Hindlimb muscle (tissue), 1 donor: ENCODE data around the gene DNAH3. TPM values are rescaled to one million over a fixed set of nuclear protein-coding genes. Genes with fewer than 3 reads are reported as not detected.

ENCODE experiments used
- DNase-seq: peaks from one replicate; pipeline ENCODE4 v3.0.0-alpha.2; 2013
- polyA plus RNA-seq: library from polyadenylated mRNA; unstranded; fragments of 120-200 nt; gene quantifications from one replicate; pipeline ENCODE4 v1.2.1, GENCODE V29; 2013; ENCODE audit not compliant: insufficient read length

Gene DNAH3
- polyA plus RNA-seq, 1 donor: 0.17 TPM

DNA sequence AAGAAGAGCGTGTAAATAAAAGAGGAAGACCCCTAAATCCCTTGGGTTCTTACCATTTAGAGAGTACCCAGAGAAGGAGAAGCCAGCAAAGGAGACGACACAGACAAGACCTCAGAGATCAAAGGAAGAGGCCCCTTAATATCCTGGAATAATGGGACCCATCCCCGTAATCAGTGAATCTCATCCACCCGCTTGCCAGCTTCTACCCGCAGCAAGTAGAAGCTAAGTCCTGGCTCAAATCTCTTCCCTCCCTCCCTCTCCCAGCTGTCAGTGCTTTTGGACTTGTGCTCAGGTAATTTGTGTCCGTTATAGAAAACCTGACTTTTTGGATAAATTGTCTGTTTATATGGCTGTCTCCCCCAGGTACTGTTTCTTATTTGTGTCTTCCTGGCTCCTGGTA is 248.2 kb downstream of the DNAH3 start:
- no peak for DNase-seq

DNA sequence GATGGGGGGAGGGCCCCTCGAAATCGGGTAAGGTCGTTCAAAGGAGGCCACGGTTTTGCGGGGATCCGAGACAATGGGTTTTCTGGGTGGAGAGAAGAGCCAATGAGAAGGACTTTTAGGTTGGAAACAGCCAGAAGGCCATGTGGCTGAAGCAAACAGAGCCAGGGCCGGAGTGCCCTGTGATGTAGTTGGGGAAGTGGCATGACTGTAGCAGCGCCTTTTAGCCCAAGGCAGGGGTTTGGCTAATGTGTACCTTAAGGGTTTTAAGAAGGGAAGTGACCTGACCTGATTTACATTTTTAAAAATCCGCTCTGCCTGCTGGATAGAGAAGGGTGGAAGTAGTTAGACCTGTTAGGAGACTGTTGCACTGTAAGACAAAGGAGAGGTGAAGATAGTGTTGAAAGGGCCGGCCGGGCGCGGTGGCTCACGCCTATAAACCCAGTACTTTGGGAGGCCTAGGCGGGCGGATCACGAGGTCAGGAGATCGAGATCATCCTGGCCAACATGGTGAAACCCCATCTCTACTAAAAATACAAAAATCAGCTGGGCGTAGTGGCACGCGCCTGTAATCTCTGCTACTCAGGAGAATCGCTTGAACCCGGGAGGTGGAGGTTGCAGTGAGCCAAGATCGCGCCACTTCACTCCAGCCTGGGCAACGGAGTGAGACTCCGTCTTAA is 249.1 kb downstream of the DNAH3 start:
- DNase-seq: peak; percentile 59

DNA sequence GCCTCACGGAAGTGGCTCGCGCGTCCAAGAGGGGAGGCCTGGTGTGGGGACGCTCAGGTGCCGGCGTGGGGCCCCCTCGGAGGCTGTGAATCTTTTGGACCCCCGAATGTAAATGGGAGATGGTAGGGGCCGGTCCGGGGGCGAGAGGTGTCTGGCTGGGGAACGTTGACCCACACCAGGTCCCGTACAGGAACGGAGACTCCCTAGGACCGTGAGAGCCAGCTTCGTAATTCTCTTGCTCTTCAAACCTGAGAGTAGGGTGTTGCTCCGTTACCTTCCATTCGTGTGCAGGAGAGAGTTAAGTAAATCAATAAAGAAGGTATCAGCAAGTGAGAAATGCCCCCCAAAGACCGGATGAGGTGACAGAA is 249.6 kb downstream of the DNAH3 start:
- no peak for DNase-seq

DNA sequence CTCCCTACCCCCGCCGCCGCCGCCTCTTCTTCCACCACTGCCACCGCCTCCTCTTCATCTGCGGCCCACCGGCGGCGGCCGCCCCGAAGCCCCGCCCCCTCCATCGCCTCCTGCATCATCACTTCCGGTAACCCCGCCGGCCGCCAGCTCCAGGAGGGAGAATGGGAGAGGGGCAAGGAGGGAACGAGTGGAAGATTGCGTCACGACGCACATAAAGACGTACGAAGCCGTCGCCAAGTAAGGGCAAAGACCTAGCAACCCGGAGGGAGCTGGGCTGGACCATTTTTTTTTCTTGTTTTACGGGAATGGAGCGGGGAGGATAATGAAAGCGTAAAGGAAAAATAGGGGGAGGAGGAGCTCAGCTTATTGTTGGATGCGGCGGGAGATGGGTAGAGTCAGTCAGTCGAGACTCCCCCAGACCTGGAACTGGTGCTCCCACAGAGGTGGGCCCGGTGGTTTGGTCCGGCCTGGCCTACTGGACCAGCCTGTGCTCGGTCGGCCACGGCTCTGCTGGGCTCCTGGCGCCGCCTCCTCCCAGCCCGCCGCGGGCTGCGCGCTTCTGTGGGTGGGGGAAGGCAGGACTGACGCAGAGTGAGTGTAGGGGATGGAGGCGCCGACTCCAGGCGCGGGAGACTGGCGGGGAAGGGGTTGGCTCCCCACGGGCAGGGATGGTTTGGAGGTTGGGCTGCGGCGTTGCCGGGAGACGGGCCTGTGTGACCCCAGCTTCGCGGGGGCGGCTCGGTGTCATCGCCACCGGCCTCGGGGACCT is 250.2 kb downstream of the DNAH3 start, which contains the start of the genes DCUN1D3 and LYRM1:
DCUN1D3 (minus strand) TSS at position 60 of the 769 bp plus-strand sequence. CDS start 37,820 bp downstream, outside the sequence.
LYRM1 (plus strand) TSS at position 473 of the 769 bp plus-strand sequence. CDS start 14,785 bp downstream, outside the sequence.
- DNase-seq: peak; percentile 99

DNA sequence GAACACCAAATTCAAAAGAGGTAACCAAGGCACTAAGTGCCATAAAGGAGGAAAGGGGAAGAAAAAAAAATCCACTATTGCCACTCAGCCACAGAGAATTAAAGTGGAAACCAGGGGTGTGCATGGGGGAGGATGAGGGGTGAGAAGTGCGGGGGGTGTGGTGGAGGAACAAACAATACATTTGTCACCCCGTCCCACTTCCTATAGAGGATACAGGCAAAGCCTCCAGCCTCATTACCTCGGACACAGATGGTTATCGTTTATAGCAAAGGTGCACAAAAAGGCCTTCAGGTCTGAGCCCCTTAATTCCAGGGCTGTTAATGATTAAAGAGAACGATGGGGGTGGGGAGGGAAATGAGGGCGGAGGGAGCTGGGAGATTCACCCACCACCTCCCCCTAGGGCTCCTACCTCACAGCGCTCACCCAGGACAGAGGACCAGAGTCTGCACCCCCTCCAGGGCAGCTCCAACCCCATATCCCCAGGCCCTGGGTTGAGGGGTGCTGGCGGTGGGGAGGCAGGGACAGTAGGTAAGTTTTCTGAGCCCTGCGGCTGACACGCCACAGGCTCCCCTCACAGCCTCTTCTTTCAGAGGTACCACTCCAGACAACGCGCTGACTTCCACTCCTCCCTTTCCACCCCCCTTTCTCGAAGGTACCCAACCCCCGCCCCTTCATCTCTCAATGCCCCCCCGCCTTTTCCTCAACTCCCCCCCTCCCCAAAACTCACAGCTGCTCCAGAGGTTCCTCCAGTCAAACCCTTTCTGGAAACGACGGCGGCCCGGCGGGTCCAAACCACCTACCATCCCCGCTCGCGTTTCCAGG is 251.0 kb downstream of the DNAH3 start:
- no peak for DNase-seq

DNA sequence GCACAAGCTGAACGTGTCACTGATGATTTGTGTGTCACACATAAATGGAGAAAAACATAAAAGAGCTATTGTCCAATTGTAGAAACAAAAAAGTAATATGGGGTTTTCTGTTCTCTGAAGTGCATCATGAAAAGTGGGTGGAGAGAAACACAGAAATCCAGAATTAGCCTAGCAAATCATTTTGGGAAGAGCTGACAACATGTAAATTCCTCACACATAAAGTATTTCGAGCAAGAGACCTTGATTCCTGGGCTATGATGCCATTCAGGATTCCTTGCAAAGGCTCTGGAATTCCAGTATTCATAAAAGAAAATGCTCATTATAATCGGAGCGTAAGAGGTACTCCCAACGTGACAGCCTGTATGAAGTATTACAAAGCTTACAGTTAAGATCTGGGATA is 251.6 kb downstream of the DNAH3 start:
- DNase-seq: no peak

DNA sequence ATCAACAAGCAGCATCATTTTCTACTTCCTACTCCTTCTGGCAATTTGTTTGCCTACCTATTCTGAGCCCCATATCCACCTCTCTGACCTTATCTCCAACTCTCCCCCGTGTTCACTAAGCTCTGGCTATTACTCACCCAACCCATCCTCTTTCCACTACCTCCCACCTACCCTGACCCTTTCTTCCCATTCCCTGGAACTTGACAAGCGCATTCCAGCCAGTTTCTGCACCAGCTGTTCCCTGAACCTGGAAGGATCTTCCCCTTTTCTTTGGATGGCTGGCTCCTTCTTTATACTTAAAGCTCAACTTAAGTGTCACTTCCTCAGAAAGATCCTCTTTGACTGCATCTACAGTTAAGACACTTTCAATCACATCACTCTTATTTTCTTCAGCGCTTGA is 252.7 kb downstream of the DNAH3 start:
- DNase-seq: no peak

DNA sequence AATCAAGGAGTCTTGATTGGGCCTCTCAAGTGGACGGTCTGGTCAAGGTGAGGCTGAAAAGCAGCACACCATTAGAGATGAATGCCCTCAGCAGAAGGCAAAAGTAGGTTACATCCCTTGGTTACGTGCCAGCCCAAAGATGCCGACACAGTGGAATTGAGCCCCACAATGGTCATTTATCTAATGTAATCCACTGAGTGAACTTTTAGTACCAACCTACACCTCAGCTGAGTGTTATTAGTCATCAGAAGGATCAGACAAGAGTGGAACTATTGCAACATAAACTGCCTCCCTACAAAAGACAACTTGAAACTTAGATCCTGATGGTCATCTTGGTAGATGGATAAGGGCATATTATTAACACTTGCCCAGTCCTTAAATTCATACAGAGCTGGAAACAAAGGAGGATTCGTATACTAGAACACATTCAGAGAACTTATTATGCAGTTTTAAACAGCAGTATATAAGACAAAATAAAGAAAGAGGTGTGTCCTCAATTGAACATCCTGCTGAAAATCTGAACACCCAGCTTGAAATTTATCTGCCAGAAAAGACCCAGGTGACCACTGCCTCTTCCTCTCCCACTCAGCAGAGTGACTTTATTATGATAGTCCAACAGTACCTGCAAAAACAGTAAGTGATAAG is 253.3 kb downstream of the DNAH3 start:
- DNase-seq: no peak

DNA sequence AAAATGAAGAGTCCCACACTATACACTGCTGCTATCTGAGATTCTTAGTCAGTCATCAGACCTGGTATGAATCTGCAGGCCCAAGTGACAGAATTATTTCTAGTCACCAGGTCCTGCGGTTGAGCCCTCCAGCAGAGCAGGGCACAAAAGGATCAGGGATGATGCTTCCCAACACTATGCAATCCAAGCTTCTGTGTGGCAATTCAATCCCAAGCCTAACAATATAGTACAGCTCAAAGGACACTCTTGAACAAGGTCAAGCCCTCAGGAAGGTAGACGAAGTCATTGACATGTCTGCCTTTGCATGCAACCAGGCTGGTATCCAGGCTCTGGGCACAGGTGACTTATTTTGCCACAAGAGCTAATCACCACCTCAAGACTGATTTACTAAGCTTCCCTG is 256.3 kb downstream of the DNAH3 start:
- no peak for DNase-seq

DNA sequence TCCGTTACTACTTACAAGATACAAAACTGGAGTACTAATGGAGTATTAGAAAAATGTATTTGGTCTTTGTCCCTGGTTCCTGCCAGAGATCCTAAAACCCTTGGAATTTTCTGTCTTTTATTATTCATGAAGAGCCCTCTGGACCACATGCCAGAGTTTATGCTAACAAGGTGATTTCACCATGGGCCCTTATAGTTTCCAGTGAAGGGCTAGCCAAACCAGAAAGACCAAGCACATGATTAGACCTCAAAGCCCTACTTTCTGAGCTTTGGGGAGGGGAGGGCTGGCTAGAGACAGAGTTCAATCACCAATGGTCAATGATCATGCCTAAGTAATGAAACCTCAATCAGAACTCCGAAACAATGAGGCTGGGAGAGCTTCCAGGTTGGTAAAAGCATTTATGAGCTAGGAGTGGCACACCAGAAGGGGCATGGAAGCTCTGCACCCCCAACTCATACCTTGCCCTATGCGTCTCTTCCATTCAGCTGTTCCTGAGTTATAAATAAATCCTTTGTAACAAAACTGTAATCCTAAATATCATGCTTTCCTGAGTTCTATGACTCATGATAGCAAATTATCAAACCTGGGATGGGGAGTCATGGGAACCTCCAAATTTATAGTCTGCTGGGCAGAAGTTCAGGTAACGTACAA is 260.9 kb downstream of the DNAH3 start:
- no peak for DNase-seq

DNA sequence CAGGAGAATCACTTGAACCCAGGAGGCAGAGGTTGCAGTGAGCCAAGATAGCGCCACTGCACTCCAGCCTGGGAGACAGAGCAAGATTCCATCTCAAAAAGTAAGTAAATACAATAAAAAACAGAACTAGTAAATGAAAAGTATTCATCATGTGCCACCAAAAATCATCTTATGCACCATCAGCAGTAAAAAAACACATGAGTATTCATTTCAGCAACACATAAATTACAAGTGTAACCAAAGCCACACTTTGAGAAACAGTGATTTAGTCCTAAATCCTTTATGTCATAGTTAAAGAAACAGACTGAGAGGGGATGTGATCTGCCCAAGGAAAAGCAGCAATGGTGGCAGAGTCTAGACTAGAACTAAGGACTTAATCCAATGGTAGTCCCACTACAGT is 263.4 kb downstream of the DNAH3 start:
- DNase-seq: no peak

DNA sequence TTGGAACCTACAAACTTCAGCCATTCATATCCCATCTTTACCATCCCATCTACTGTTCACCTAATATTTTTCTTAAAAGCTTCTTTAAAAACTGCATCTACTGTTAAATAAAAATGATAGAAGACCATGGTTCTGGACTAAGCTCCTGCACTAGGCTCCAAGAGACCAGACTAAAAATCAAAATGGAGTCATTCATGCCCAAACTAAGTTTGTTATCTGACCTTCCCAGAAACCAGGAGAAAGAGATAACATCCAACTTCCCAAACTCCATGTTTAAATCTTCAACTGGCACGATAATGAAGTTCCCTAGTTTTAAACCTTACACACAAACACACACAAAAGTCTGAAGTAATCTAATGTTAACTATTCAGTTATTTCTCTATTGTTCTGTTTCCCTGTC is 264.3 kb downstream of the DNAH3 start:
- DNase-seq: no peak

DNA sequence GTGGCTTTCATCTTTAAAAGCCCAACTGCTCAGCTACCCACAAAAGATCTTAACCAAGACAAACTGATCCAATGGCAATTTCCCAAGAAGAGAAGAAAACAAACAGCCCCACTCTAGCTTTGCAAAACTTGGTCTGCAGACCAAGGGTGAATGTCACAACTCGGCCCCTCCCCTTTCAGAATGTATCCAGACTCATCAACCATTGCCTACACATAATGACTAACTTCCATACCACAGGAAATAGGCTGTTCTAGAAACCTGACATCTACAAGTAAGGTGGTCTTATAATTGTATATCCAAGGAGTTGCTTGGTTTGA is 266.4 kb downstream of the DNAH3 start:
- DNase-seq: no peak

DNA sequence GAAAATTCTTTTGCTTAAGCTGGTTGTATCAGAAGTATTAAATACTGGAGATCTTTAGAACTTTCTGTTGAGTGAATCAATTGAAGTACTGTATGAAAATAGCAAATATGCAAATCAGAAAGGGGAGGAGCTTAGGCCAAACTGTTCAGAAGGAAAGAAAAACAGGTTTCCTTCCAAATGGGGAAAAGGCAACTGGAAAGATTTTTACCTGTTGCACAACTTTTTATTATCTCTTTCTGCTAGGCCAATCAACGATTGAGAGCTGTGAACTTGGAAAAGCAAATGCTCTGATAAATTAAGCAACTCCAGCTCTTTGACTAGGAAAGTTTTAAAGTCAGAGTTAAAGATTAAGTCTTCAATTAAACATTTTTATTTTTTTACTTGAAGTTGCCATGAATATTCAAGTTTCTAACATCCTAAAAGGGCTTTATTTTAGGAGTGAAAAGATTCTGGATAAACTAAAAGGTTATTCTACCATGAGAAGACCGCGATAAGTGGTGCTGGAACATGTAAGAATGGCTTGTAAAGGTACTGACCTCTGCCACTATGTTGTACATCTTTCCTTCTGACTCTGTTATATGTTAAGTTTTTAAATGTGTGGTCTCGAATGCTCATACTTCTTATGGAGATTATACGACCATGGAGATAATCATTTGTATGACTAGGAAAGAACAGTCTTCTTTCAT is 266.9 kb downstream of the DNAH3 start:
- no peak for DNase-seq

Other genes with a start within 250 kb of the DNAH3 start
- 37.4 TPM for gene LDAF1, start 7.8 kb upstream of the DNAH3 start, polyA plus RNA-seq
- 0.18 TPM for gene ZP2, start 60.7 kb upstream of the DNAH3 start, polyA plus RNA-seq
- gene ANKS4B, start 82.9 kb upstream of the DNAH3 start, polyA plus RNA-seq: not detected
- gene CRYM, start 127.4 kb upstream of the DNAH3 start, polyA plus RNA-seq: not detected